ENCODE data around the gene GRIA4.

GRIA4 gene

GRCh38 chr11:105609832-105610781 is at the start of gene GRIA4:
Gene GRIA4 (plus strand): TSS chr11:105610073. CDS start chr11:105610998, 925 bp downstream.
- no peak for DNase-seq

GRCh38 chr11:105573091-105573490 is 36.8 kb upstream of the GRIA4 start:
- no peak for DNase-seq

DNA sequence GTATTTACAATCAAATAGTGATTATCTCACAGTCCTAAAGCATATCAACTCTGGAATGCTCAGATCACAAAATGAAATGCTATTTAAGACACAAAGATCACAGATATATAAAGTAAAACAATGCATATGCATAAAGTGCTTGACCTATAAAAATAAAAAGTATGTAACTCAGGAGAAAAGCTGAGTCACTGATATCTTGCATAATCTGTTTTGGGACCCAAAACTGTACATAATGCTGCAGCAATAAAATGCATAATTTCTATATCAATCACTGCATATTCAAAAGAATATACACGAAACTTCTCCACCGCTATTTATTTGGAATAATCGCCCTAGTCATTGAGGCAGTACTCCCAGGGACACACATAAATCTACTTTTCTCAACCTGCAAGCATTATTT is 34.9 kb upstream of the GRIA4 start:
- DNase-seq: no peak

GRCh38 chr11:105577641-105578040 is 32.2 kb upstream of the GRIA4 start:
- DNase-seq: no peak

- DNase-seq: no peak
Measured at GRCh38 chr11:105579111-105579510, 30.8 kb upstream of the GRIA4 start.

GRCh38 chr11:105582497-105582896 is 27.4 kb upstream of the GRIA4 start:
- no peak for DNase-seq

DNA sequence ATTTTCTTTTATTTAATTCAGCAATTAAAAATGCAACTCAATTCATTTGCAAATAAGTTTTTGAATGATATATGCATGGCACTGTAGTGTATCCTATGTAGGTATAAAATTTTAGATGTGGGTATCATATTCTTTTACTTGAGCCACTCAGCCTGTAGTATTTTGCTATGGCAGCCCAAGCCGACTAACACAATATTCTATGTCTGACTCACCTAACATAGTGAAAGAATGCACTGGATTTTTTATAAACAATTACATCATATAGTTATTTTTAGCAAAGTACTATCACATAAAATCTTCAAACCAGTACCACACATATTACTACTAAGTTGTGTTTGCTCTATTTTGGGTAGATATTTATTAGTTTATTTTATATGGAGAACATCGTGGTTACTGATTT is 21.9 kb upstream of the GRIA4 start:
- no peak for DNase-seq

- no peak for DNase-seq
Measured at GRCh38 chr11:105589346-105589745, 20.5 kb upstream of the GRIA4 start.

GRCh38 chr11:105592035-105592434 is 17.8 kb upstream of the GRIA4 start:
- no peak for DNase-seq

- DNase-seq: no peak
Measured at GRCh38 chr11:105598371-105598770, 11.5 kb upstream of the GRIA4 start.

DNA sequence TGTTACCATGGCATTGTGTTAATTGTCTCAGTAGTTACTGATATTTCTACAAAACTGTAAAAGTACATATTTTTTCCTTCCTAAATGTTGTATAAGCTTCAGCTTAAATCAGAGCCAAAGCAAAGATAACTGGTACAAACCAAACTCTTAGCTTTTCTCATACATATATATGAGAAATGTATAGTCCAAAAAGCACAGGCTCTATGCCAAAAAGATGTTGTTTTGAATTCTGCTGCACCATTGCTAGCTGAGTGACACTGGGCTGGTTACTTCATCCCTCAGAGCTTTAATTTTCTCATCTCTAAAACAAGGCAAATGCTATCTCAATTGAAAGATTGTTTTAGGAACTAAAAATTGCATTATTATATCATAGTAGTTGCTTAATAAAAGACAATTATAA is 6.7 kb upstream of the GRIA4 start:
- no peak for DNase-seq

DNA sequence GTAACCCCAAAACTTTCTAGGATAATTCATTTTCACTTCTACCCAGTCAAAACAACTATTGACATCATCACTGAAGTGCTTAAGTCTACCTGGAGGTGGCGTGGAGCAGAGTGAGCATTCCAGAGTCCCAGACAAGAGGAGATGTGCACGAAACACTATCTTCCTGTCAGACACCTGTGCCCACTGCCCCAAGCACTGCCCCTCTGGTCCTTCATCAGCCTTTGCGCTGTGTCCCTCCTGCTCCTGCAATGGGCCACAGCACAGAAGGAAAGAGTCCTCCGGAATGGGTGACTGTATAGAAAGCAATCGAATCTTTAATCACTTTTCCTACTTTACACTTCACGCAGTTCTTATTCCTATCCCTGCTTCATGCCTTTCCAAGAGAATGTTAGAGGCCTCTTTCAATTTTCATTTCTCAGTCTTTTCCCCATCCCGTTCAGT is 512 bp upstream of the GRIA4 start:
- no peak for DNase-seq

DNA sequence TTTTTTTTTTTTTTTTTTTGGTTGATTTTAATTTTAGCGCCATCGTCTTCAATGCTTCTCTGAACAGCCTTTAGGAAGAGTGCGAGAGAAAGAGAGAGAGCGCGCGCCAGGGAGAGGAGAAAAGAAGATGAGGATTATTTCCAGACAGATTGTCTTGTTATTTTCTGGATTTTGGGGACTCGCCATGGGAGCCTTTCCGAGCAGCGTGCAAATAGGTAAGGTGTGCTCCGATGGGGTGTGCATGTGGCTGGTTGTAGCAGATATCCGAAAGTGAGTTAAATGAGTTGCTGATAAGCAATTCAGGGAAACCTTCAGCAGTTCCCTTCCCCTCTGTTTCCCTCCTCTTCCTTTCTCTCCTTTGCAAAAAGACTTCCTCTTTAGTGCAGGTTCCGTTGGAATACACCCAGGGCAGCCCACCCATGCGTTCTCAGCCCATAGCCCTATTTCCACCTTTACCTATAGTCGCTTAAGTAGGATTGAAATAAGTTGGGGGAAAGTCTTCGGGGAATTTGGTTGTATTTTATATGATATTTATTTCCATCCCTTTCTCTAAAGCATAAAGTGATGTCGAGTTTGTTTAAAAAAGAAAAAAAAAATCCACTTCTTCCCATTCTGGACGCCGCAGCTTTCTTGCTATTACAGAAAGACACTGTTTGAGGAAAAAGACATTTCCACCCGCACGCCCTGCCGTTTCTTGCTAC is 1.1 kb downstream of the GRIA4 start:
- DNase-seq: no peak

GRCh38 chr11:105611572-105612441 is 1.9 kb downstream of the GRIA4 start:
- DNase-seq: no peak

GRCh38 chr11:105612771-105613170 is 2.9 kb downstream of the GRIA4 start:
- no peak for DNase-seq

DNA sequence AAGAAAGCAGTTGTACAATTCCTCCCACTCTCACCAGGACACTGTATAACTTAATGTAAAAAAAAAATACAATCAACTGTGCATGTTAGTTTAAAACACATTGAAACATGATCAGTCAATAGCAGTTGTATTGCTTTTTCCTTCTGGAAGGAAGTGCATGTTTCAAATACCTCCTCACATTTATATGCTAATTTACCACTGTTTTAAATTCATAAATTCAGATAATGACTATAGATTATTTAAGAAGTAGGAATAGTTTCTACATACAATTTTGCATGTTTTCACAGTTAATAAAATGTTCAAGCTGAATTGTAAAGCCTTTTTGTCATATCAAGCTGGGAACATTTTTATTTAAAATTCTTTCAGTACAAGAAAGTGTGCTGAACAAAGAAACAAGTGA is 3.3 kb downstream of the GRIA4 start:
- no peak for DNase-seq

DNA sequence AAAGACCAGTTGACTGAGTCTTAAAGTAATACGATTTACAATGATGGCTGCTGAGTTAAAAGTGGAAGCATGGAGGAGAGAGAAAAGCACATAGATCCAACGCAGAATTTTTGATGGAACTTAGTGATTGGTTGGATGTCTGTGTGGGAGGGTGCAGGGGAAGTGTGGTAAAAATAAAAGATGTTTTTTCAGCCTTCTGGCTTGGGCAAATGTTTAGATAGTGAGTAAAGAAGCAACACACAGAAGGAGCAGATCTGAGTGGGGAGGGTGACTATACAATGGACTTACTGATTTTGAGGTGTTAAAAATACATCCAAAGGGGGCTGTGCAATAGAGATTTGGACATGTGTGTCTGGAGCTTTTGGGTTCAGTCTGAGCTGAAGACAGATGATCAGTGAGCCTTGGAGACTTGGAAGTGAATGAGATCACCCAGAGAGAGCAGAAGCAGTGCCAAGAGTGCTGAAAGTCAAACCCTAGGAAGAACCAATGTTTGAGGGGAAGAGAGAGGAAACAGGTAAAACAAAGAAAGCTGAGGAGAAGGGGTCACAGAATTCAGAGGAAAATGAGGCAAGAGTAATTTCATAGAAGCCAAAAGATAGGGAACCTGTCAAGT is 8.6 kb downstream of the GRIA4 start:
- DNase-seq: no peak

DNA sequence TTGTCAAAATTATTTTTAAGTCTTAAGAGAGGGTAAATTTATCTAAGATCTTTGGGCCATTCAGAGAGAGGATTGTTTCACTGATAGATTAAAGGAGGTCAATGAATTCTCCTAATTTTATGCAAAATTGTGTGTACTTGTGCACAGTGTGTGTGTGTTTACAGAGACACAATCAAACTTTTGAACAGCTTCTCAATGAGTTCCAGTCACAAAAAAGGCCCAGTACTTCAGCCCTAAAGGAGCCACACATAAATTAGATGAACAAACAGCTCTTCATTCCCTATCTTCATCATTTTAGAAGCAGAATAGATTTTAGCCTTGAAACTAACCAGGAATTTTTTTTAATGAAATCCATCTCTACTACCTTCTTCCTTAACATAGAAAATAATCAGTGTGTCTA is 9.7 kb downstream of the GRIA4 start:
- DNase-seq: no peak

- no peak for DNase-seq
Measured at GRCh38 chr11:105622016-105622415, 12.1 kb downstream of the GRIA4 start.

- no peak for DNase-seq
Measured at GRCh38 chr11:105632316-105632715, 22.4 kb downstream of the GRIA4 start.

DNA sequence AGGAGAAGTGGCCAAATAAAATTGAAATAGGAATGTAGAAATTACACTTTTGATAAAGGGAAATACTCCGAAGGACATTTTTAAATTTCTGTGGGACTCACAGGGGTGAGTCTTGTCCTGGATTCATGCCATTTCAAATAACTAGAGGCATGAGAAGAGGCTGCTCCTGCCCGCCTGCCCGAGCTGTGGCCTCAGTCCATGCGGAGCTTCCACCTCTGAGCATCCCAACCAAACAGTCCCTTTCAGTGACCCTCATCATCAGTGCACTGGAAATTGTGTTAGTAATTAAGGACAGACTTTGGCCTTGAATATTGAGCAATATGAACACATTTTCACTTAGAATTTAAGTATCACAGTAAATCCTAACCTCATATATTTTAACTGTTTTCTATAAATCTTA is 25.6 kb downstream of the GRIA4 start:
- DNase-seq: no peak

DNA sequence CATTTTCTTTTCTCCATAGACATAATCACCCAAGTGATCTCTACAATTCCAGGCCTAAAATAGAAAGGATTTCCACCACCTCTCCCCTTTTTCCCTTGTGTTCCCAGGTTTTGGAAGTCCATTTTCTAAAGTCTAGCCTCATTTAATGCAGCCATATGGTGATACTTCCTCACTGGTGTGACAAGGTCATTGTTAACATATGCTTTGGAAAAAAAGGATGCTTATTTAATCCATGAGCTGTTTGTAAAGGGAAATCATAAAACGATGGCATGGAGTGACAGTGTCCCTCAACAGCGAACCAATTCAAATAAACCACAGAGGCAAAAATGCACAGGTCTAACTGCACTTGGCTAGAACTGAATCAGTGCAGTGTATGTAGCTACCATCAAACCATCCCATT is 26.6 kb downstream of the GRIA4 start:
- no peak for DNase-seq

DNA sequence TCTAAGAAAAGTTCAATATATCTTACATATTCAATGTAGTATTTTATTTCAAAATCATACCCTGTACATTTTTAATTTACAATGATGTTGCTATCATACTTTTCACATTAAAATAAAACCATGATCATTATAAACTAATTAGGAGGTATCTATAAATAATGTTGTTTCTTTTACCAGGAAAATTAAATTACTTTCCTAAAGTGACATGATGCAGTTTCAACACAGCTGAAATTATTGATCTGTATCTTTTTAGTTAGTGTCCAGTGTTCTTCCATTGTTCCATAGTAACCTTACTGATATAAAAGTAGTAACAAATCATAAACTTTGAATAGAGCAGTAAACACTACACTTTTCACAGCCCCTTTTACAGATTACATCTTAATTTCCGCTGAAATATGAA is 29.7 kb downstream of the GRIA4 start:
- DNase-seq: no peak
